GM18502 (cell line): ENCODE results near the gene DOLPP1.

ENCODE experiments used
- ATAC-seq: cut with Tn5 transposase; IDR thresholded peaks from one replicate; pipeline ENCODE4 v1.9.1; 2021; ENCODE audit warnings: mild to moderate bottlenecking; ENCODE audit not compliant: unreplicated experiment, poor library complexity

DOLPP1 gene

GRCh38 chr9:129080601-129081387 lies at the start of gene DOLPP1:
Gene DOLPP1, plus strand, starts transcription at chr9:129081111. Its CDS starts 21 bp downstream, at chr9:129081132.
- peak; percentile 91 for ATAC-seq

GRCh38 chr9:129031514-129031913 lies 49.4 kb upstream of the DOLPP1 start:
- ATAC-seq: no peak

GRCh38 chr9:129032541-129033159 lies 48.3 kb upstream of the DOLPP1 start:
- ATAC-seq: no peak

- no peak for ATAC-seq
These were observed 47.7 kb upstream of the DOLPP1 start for GRCh38 chr9:129033216-129033615.

- peak; percentile 6 for ATAC-seq
These were observed 45.1 kb upstream of the DOLPP1 start for GRCh38 chr9:129035838-129036237.

- ATAC-seq: peak; percentile 96
These were observed 44.5 kb upstream of the DOLPP1 start, which contains the start of gene MIGA2 for GRCh38 chr9:129036241-129036922. Gene MIGA2, plus strand, starts transcription at chr9:129036626. Its CDS starts 3,969 bp downstream, at chr9:129040595.

GRCh38 chr9:129036923-129037766 lies 43.8 kb upstream of the DOLPP1 start:
- no peak for ATAC-seq

- no peak for ATAC-seq
These were observed 43.2 kb upstream of the DOLPP1 start for GRCh38 chr9:129037767-129038098.

- no peak for ATAC-seq
These were observed 42.6 kb upstream of the DOLPP1 start for GRCh38 chr9:129038109-129038852.

- ATAC-seq: no peak
These were observed 40.7 kb upstream of the DOLPP1 start for GRCh38 chr9:129040113-129040643.

GRCh38 chr9:129042016-129042415 lies 38.9 kb upstream of the DOLPP1 start:
- no peak for ATAC-seq

GRCh38 chr9:129052592-129052991 lies 28.3 kb upstream of the DOLPP1 start:
- ATAC-seq: no peak

- no peak for ATAC-seq
These were observed 27.9 kb upstream of the DOLPP1 start for GRCh38 chr9:129053020-129053419.

- no peak for ATAC-seq
These were observed 26.6 kb upstream of the DOLPP1 start for GRCh38 chr9:129054163-129054851.

- ATAC-seq: no peak
These were observed 21.7 kb upstream of the DOLPP1 start for GRCh38 chr9:129058965-129059795.

GRCh38 chr9:129059796-129060785 lies 20.8 kb upstream of the DOLPP1 start:
- ATAC-seq: no peak

- no peak for ATAC-seq
These were observed 19.9 kb upstream of the DOLPP1 start for GRCh38 chr9:129060991-129061390.
